Cardiac fibroblast (primary cell): ENCODE measurements around the gene CAMSAP2.

Experiments
- DNase-seq, 2 donors: peaks; one replicate each; pipeline versions ENCODE4 v3.0.0 to v3.0.0-alpha.2; 2010; ENCODE audit warnings: low read depth in 2 of 2
- H3K4me3 ChIP-seq, 2 donors: replicated peaks in 1 of 2; 1 replicate in 1 of 2; 2 replicates in 1 of 2; pipeline ENCODE4 v1.5.1; 2011; ENCODE audit warnings: low read depth in 2 of 2, low read length in 2 of 2, mild to moderate bottlenecking in 2 of 2, moderate library complexity in 1 of 2
- TF ChIP-seq, protein P1 (sequence below): IDR thresholded peaks from one replicate; pipeline ENCODE4 v1.5.1; 2011; ENCODE audit warnings: low read depth, mild to moderate bottlenecking, low read length, inconsistent platforms

Gene CAMSAP2

GRCh38 chr1:200793677-200794076, 55.0 kb downstream of the CAMSAP2 start:
- DNase-seq: no peak
- H3K4me3 ChIP-seq: no peak overlapping the region
- TF ChIP-seq, protein P1, sequence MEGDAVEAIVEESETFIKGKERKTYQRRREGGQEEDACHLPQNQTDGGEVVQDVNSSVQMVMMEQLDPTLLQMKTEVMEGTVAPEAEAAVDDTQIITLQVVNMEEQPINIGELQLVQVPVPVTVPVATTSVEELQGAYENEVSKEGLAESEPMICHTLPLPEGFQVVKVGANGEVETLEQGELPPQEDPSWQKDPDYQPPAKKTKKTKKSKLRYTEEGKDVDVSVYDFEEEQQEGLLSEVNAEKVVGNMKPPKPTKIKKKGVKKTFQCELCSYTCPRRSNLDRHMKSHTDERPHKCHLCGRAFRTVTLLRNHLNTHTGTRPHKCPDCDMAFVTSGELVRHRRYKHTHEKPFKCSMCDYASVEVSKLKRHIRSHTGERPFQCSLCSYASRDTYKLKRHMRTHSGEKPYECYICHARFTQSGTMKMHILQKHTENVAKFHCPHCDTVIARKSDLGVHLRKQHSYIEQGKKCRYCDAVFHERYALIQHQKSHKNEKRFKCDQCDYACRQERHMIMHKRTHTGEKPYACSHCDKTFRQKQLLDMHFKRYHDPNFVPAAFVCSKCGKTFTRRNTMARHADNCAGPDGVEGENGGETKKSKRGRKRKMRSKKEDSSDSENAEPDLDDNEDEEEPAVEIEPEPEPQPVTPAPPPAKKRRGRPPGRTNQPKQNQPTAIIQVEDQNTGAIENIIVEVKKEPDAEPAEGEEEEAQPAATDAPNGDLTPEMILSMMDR: no peak

GRCh38 chr1:200794506-200795065, 55.9 kb downstream of the CAMSAP2 start:
- TF ChIP-seq, protein P1: no peak
- no peak overlapping the region for H3K4me3 ChIP-seq
- peak in 1 of 2 donors; percentile 49 for DNase-seq

DNA sequence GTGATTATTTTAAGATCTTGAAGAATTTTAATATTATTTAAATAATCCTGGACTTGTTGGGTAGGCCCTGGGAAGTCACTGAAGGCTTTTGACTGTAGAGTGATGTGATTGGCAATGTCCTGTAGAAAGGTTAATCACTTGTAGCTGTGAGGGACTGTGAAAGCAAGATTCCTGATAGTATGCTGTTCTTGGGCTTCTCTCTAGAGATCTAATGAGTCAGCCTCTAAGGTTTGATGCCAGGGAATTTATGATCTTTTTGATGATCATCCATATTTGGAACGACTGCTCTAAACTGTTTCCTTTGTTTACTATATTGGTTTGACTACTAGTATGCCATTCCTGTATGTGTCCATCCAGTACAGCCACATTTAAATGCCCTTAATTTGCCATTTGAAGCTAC, 56.5 kb downstream of the CAMSAP2 start:
- TF ChIP-seq, protein P1: no peak
- H3K4me3 ChIP-seq: no peak overlapping the region
- DNase-seq: peak; percentile 44 to 74

GRCh38 chr1:200802042-200802441, 63.3 kb downstream of the CAMSAP2 start:
- TF ChIP-seq, protein P1: no peak
- H3K4me3 ChIP-seq: no peak overlapping the region
- no peak for DNase-seq

DNA sequence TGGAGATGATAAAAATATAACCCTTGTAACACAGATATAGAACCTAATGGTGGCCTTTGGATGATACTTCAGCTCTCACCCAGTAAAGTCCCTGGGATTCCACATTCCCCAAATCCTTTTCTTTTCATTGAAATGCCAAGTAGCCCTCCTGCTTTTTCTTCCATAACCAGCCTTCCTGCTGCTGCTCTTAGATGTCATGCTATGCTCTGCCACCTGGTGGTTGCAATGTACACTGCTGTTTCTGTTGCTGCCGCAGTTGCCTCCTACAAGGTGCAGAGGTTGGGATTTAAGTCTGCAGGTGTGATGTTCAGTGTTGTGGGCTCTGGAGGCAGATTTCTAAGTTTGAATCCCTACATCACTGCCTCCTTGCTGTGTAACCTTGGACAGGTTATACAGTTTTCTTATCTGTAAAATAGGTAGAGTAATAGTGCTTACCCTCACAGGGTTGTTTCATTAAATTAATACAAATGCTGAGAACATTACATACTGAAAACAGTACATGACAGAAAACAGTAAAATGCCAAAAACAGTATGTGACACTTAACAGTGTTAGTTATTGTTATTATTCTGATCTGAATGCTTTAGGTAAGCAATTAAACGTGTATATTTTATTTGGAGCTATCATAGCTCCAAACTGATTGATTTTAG, 64.3 kb downstream of the CAMSAP2 start:
- DNase-seq: peak; percentile 88 to 89
- no peak overlapping the region for H3K4me3 ChIP-seq
- TF ChIP-seq, protein P1: peak; percentile 95

DNA sequence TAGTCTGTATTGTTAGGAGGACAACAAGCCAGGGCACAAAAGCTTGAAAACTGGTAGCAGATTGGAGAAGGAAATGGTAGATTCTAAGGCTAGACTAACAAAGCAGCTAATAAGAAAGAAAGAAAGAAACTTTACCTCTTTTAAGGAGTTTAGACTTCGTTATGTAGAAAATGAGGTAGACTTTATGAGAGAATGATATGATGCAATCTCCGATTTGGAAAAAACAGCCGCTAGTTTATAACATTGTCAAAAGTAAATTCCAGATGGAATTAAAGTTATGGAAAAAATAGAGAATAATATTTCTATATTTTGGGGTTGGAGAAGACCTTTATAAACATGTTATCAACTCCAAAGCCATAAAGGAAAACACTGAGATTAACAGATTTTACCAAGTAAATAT, 67.0 kb downstream of the CAMSAP2 start:
- no peak for DNase-seq
- TF ChIP-seq, protein P1: no peak
- no peak overlapping the region for H3K4me3 ChIP-seq

- no peak overlapping the region for H3K4me3 ChIP-seq
- DNase-seq: no peak
- TF ChIP-seq, protein P1: no peak
Measured at GRCh38 chr1:200808846-200809245, 70.2 kb downstream of the CAMSAP2 start.
